Measurements from ENCODE around the gene TESK1.

DNA sequence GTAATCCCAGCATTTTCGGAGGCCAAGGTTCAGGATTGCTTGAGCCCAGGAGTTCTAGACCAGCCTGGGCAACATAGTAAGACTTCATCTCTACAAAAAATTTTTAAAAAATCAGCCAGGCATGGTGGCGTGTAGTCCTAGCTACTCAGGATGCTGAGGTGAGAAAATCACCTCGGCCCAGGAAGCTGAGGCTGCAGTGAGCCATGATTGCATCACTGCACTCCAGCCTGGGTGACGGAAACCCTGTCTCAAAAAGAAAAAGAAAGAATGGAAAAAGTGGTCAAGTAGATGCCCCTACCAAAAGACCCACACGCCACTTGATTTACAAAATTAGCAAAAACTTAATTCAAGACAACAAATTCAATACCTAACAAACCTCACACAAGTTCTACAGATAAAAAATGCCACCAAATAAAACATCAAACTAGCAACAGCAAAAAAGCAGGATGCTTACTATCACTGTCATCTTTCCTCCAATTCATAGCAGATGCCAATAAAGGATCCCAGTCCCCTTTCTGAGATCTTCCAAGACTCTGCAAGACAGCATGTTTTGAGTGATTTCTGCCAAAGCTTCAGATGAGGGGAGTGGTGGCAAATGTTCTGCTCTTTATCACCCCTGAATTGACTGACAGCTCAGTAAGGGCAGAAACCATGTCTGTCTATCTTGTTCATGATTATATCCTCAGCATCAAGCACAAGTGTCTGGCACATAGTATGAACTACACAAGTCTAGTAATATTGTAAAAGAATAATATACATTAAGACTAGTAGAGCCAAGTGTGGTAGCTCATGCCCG, 34.2 kb upstream of the TESK1 start:
- TF ChIP-seq, protein P1, sequence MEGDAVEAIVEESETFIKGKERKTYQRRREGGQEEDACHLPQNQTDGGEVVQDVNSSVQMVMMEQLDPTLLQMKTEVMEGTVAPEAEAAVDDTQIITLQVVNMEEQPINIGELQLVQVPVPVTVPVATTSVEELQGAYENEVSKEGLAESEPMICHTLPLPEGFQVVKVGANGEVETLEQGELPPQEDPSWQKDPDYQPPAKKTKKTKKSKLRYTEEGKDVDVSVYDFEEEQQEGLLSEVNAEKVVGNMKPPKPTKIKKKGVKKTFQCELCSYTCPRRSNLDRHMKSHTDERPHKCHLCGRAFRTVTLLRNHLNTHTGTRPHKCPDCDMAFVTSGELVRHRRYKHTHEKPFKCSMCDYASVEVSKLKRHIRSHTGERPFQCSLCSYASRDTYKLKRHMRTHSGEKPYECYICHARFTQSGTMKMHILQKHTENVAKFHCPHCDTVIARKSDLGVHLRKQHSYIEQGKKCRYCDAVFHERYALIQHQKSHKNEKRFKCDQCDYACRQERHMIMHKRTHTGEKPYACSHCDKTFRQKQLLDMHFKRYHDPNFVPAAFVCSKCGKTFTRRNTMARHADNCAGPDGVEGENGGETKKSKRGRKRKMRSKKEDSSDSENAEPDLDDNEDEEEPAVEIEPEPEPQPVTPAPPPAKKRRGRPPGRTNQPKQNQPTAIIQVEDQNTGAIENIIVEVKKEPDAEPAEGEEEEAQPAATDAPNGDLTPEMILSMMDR (IDR thresholded peaks at IDR 0.05), result no peak
- TF ChIP-seq POLR2A (IDR thresholded peaks at IDR 0.05) (no peak), POLR2AphosphoS5 (IDR thresholded peaks at IDR 0.05) (no peak), EP300 (IDR thresholded peaks at IDR 0.05) (no peak)

Data from upper lobe of left lung (tissue), 4 donors.